SHP77 (cell line): ENCODE measurements around the gene PDE4B.
"Not testable (repeated sequence)": the region's sequence is repeated elsewhere in the genome, so short reads cannot be mapped to it uniquely, and the experiment has no call there.

Experiments used
- DNase-seq, 2 experiments: peaks; one replicate each; lab custom pipeline; 2025; lab: John Stamatoyannopoulos, UW

PDE4B gene

GRCh38 chr1:66393586-66394287 is 601.0 kb downstream of the PDE4B start:
- no peak for DNase-seq

GRCh38 chr1:66394603-66395002 is 601.9 kb downstream of the PDE4B start:
- no peak for DNase-seq

GRCh38 chr1:66395202-66396061 is 602.7 kb downstream of the PDE4B start:
- DNase-seq = no peak

GRCh38 chr1:66396212-66396890 is 603.7 kb downstream of the PDE4B start:
- no peak for DNase-seq

- DNase-seq = no peak
Measured at GRCh38 chr1:66397192-66397591, 604.5 kb downstream of the PDE4B start.

GRCh38 chr1:66399888-66400529 is 607.3 kb downstream of the PDE4B start:
- no peak for DNase-seq

- DNase-seq = no peak
Measured at GRCh38 chr1:66400660-66401059, 608.0 kb downstream of the PDE4B start.

- no peak for DNase-seq
Measured at GRCh38 chr1:66401244-66401643, 608.5 kb downstream of the PDE4B start.

GRCh38 chr1:66402194-66402593 is 609.5 kb downstream of the PDE4B start:
- no peak for DNase-seq

GRCh38 chr1:66403007-66403731 is 610.5 kb downstream of the PDE4B start:
- DNase-seq = no peak

GRCh38 chr1:66405061-66405460 is 612.4 kb downstream of the PDE4B start:
- no peak for DNase-seq

GRCh38 chr1:66411449-66411848 is 618.8 kb downstream of the PDE4B start:
- not testable (repeated sequence) for DNase-seq

GRCh38 chr1:66412704-66413103 is 620.0 kb downstream of the PDE4B start:
- DNase-seq = no peak

- DNase-seq = no peak
Measured at GRCh38 chr1:66413136-66413837, 620.6 kb downstream of the PDE4B start.

GRCh38 chr1:66413838-66414175 is 621.1 kb downstream of the PDE4B start:
- no peak for DNase-seq

GRCh38 chr1:66415281-66415680 is 622.6 kb downstream of the PDE4B start:
- no peak for DNase-seq

GRCh38 chr1:66415866-66416265 is 623.2 kb downstream of the PDE4B start:
- no peak for DNase-seq

- DNase-seq = no peak
Measured at GRCh38 chr1:66416295-66416694, 623.6 kb downstream of the PDE4B start.

GRCh38 chr1:66418021-66418420 is 625.3 kb downstream of the PDE4B start:
- DNase-seq = no peak

GRCh38 chr1:66420171-66420570 is 627.5 kb downstream of the PDE4B start:
- DNase-seq = not testable (repeated sequence)

- not testable (repeated sequence) for DNase-seq
Measured at GRCh38 chr1:66420906-66421305, 628.2 kb downstream of the PDE4B start.
